Heart right ventricle (tissue), 16 donors: ENCODE results near the gene TRAFD1. TPM values are rescaled to one million over a fixed set of nuclear protein-coding genes. Genes with fewer than 3 reads are reported as not detected.

Experiments used
- ATAC-seq, 8 donors: fragments of 200-7000 bp; cut with Tn5 transposase; one replicate each; pipeline ENCODE4 v1.9.1; 2020; ENCODE audit warnings: mild to moderate bottlenecking in 8 of 8, moderate library complexity in 8 of 8, moderate number of reproducible peaks in 1 of 8
- DNase-seq, 2 donors: peaks; one replicate each; pipeline ENCODE4 v3.0.0-alpha.2; 2020
- H3K27ac ChIP-seq, 10 donors: fragments of 200-600 bp; sonication (generic) in 2 of 10; one replicate each; pipeline versions ENCODE4 v1.5.0 to v1.8.0; 2020 to 2022; ENCODE audit warnings: mild to moderate bottlenecking in 3 of 10
- H3K27me3 ChIP-seq, 7 donors: fragments of 200-600 bp; one replicate each; pipeline ENCODE4 v1.8.0; 2021 to 2022; ENCODE audit warnings: mild to moderate bottlenecking in 2 of 7
- H3K36me3 ChIP-seq, 9 donors: fragments of 200-600 bp; sonication (generic) in 1 of 9; one replicate each; pipeline versions ENCODE4 v1.5.0 to v1.8.0; 2020 to 2022; ENCODE audit warnings: mild to moderate bottlenecking in 2 of 9
- H3K4me1 ChIP-seq, 9 donors: fragments of 200-600 bp; sonication (generic) in 1 of 9; one replicate each; pipeline versions ENCODE4 v1.5.0 to v1.8.0; 2020 to 2022; ENCODE audit warnings: mild to moderate bottlenecking in 4 of 9
- H3K4me3 ChIP-seq, 10 donors: fragments of 200-600 bp; sonication (generic) in 2 of 10; one replicate each; pipeline versions ENCODE4 v1.5.0 to v1.8.0; 2020 to 2022; ENCODE audit warnings: mild to moderate bottlenecking in 7 of 10, moderate library complexity in 2 of 10
- H3K9me3 ChIP-seq, 11 donors: fragments of 200-600 bp in 10 of 11; sonication (generic) in 2 of 11; one replicate each; pipeline versions ENCODE4 v1.5.0 to v1.8.0; 2013 to 2022; ENCODE audit warnings: mild to moderate bottlenecking in 2 of 11, control low read depth in 1 of 11, moderate library complexity in 1 of 11
- CTCF ChIP-seq, 9 donors: fragments of 200-600 bp; sonication (generic) in 2 of 9; IDR thresholded peaks; one replicate each; pipeline versions ENCODE4 v1.5.0 to v1.8.0; 2021 to 2022; ENCODE audit warnings: antibody characterized with exemption in 9 of 9, mild to moderate bottlenecking in 5 of 9, moderate library complexity in 1 of 9
- WGBS, 2 donors: extraction: QIAGEN DNeasy Blood & Tissue Kit; methylation state at CpG; one replicate each; pipeline ENCODE4 v1.1.7; 2013; ENCODE audit warnings: inconsistent platforms in 1 of 2; 5-methylcytosine and 5-hydroxymethylcytosine counted together
- intact Hi-C, 10 donors: fragments of 100-400 bp; cut with DNase I; formaldehyde crosslinking; loops; one replicate each; pipeline versions ENCODE4 v1.11.1 to v1.14.2; 2022
- polyA plus RNA-seq, 2 donors: library from polyadenylated mRNA; stranded (reverse); fragments of 200-250 nt; gene quantifications; one replicate each; pipeline ENCODE4 v1.2.3, GENCODE V29; 2013
- total RNA-seq, 10 donors: library from RNA; stranded (reverse); fragmentation: NEBNext Ultra II Directional in 3 of 10; extraction: Animal tissue kit (Norgen Biotek cat#: 25700) in 3 of 10; gene quantifications; one replicate each; pipeline versions ENCODE4 v1.2.1 to v1.2.4, GENCODE V29; 2021 to 2023
- donor health status: Arrhythmogenic right ventricular cardiomyopathy.
- donor health status: ischemic (EF 13 %, LVEDD 7.1; RV severe dilation, severe dysfunction).
- donor health status: healthy with polysubstance abuse.
- donor health status: DM: no; HTN: yes; CAD: no.
- donor health status: DM: no; HTN: no; CAD: no.
- donor health status: ischemic (EF 25% LVEDD 6.9; RV normal size, moderate dysfunction).
- donor health status: ischemic (EF 25% LVEDD 5.7; RV mildly dilated, moderate dysfunction).
- donor health status: healthy.
- donor health status: DM: yes; HTN: yes; CAD: no.
- donor health status: Ischemic cardiomyopathy.
- donor health status: ischemic (EF 35%, LVEDD 5.7; RV mildly dilated, moderate dysfunction).
- donor health status: nonischemic (EF 11% LVEDD 7.7; RV severe dilation, severe dysfunction).
- donor health status: DM: yes; HTN: yes; CAD: no.
- donor health status: PGD.
- donor health status: ischemic (EF 29% LVEDD 5.4; RV normal size, mild dysfunction).
- donor health status: nonischemic (EF 23%, LVEDD 6.1; RV moderate dilation, normal function).

TRAFD1 gene
- total and polyA plus RNA-seq, 12 donors = 7.8 to 72.5 (median 24.3) TPM

GRCh38 chr12:112166051-112167015 lies 41.0 kb downstream of the TRAFD1 start:
- WGBS, 2 donors = 90 to 95% methylated on average over 26 of the region's 26 CpGs

GRCh38 chr12:112167031-112167461 lies 41.7 kb downstream of the TRAFD1 start:
- Histone ChIP-seq H3K9me3 (no peaks in the 10 kb centered on the region), H3K27me3 (no peaks in the 10 kb centered on the region), H3K4me3 (no peak overlapping the region), H3K27ac (no peak overlapping the region), H3K36me3 (peaks cover 0 to 90% (median 27%) of the 10 kb centered on the region in 9 donors), H3K4me1 (peaks cover 0 to 1% (median 0%) of the 10 kb centered on the region in 9 donors)
- TF ChIP-seq CTCF (IDR thresholded peaks at IDR 0.05) = no peak
- DNase-seq = no peak
- ATAC-seq = no peak
- WGBS, 2 donors = 94% methylated on average over 12 of the region's 12 CpGs
- intact Hi-C loops = no loop called here

More at GRCh38 chr12:112166051-112167015, 41.0 kb downstream of the TRAFD1 start:
- Histone ChIP-seq H3K27ac (no peak overlapping the region), H3K36me3 (peaks cover 0 to 90% (median 30%) of the 10 kb centered on the region in 9 donors), H3K4me1 (peaks cover 0 to 6% (median 0%) of the 10 kb centered on the region in 9 donors), H3K27me3 (no peaks in the 10 kb centered on the region), H3K4me3 (no peak overlapping the region), H3K9me3 (no peaks in the 10 kb centered on the region)
- DNase-seq (no peak), ATAC-seq (no peak)
- intact Hi-C loops = no loop called here
- TF ChIP-seq CTCF (IDR thresholded peaks at IDR 0.05) = no peak

GRCh38 chr12:112167718-112168525 lies 42.6 kb downstream of the TRAFD1 start:
- WGBS, 2 donors = 92 to 93% methylated on average over 32 of the region's 32 CpGs
- DNase-seq (no peak), ATAC-seq (no peak)
- Histone ChIP-seq H3K27ac (no peak overlapping the region), H3K4me3 (no peak overlapping the region), H3K27me3 (no peaks in the 10 kb centered on the region), H3K9me3 (no peaks in the 10 kb centered on the region), H3K36me3 (peaks cover 0 to 90% (median 30%) of the 10 kb centered on the region in 9 donors), H3K4me1 (no peaks in the 10 kb centered on the region)
- intact Hi-C loops = no loop called here
- TF ChIP-seq CTCF (IDR thresholded peaks at IDR 0.05) = no peak

DNA sequence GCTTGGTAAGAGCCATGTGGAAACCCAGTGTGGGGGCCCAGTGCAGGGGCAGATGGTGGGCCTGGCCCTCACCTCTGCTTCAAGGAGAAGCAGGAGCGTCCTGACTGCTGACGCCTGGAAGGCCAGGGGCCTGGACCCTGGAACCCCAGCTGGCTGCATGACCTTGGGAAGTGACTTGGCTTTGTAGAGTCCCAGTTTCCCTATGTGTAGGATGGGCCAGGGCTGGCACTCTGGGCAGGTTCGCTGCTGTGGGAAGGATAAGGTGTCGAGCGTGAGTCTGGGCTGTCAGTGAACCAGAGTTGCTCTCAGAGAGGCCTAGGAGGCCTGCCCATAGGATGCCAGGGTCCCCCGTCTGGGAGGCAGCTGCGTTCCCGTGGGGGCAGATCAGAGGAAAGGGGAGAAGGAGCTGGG lies 43.2 kb downstream of the TRAFD1 start:
- peaks cover 0 to 89% (median 30%) of the 10 kb centered on the region in 9 donors for H3K36me3 ChIP-seq
- no peak overlapping the region for H3K4me3 ChIP-seq
- no peaks in the 10 kb centered on the region for H3K4me1 ChIP-seq
- no peak overlapping the region for H3K27ac ChIP-seq
- intact Hi-C loops = no loop called here
- ATAC-seq (no peak), DNase-seq (no peak)
- WGBS, 2 donors = 88 to 92% methylated on average over 8 of the region's 8 CpGs
- TF ChIP-seq CTCF (IDR thresholded peaks at IDR 0.05) = no peak
- H3K27me3 ChIP-seq = no peaks in the 10 kb centered on the region
- H3K9me3 ChIP-seq = no peaks in the 10 kb centered on the region
